HK-2 (cell line): ENCODE data around the gene TLE4.

Source experiments
- DNase-seq: peaks from one replicate; pipeline ENCODE4 v3.0.0-alpha.2; 2018; ENCODE audit not compliant: unreplicated experiment

TLE4 gene

GRCh38 chr9:79691496-79691895, 119.7 kb downstream of the TLE4 start:
- no peak for DNase-seq

GRCh38 chr9:79692857-79693571, 121.2 kb downstream of the TLE4 start:
- no peak for DNase-seq

DNA sequence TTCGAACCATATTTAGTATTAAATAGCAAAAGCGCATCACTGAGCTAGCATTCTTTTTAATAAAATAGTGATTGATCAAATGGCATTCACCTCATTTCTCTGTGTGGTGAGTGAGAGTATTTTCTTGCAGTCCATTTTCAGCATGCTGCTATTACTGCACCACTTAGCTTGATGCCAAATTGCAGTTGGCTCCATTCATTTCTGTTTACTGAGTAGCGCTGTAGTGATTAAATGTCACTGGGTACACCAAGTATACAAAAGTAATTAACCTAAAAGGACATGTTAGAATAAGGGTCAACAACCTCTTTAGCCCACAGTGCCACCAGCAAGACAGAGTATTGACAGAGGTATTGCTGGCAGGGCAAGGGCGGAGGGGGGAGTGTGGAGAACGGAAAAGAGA, 122.0 kb downstream of the TLE4 start:
- no peak for DNase-seq

GRCh38 chr9:79694208-79694607, 122.4 kb downstream of the TLE4 start:
- DNase-seq: no peak

GRCh38 chr9:79694676-79695400, 123.1 kb downstream of the TLE4 start:
- DNase-seq: peak; percentile 5

DNA sequence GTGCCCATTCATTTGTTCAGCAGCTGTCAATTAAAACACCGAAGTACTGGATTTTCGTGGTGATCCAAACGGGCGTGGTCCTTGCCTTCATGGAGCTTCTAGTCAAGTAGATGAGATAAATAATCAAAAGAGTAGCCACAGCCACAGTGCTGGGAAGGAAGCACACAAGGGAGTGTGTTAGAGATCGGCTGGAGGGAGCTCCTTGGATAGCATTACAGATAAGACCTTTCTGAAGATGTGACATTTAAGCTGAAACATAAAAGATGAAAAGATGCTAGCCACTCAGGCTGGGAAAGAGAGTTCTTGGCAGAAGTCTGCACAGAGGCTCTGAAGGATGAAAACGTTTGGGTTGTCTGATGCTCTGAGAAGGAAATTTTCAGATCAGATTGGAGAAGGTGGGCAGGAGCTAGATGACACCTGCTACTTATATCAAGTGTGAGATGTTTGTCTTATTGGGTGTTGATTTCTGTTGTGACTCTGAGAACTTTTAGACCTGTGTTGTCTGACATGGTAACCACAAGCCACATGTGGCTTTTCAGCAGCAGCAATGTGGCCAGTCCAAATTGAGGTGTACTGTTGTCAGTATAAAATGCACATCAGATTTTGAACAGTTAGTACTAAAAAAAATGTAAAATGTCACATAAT, 123.9 kb downstream of the TLE4 start:
- no peak for DNase-seq

GRCh38 chr9:79698967-79699366, 127.2 kb downstream of the TLE4 start:
- no peak for DNase-seq

GRCh38 chr9:79699479-79699878, 127.7 kb downstream of the TLE4 start:
- no peak for DNase-seq

- DNase-seq: no peak
Observed at GRCh38 chr9:79700607-79701360, 129.0 kb downstream of the TLE4 start.

DNA sequence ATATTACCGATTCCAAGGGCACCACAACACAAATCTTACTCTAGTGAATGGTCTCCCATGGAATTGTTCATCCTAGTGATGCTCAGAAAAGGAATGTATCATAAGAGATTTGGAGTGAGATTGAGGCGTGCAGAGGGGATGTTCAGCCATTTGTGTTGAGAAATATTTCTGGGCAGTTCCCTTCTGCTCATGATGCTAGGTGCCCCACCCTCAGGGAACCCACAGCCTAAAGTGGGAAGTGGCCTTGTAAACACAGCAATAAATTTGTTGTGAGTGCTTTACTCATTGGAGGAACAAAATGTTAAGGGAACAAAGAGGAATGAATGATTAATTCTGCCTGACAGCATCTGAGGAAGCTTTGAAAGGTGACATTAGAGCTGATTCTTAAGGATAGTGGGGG, 129.9 kb downstream of the TLE4 start:
- no peak for DNase-seq

- no peak for DNase-seq
Observed at GRCh38 chr9:79705704-79706103, 133.9 kb downstream of the TLE4 start.

- no peak for DNase-seq
Observed at GRCh38 chr9:79706512-79706911, 134.7 kb downstream of the TLE4 start.

GRCh38 chr9:79707589-79707988, 135.8 kb downstream of the TLE4 start:
- no peak for DNase-seq

- DNase-seq: no peak
Observed at GRCh38 chr9:79708541-79708940, 136.8 kb downstream of the TLE4 start.

GRCh38 chr9:79709743-79710674, 138.2 kb downstream of the TLE4 start:
- no peak for DNase-seq

DNA sequence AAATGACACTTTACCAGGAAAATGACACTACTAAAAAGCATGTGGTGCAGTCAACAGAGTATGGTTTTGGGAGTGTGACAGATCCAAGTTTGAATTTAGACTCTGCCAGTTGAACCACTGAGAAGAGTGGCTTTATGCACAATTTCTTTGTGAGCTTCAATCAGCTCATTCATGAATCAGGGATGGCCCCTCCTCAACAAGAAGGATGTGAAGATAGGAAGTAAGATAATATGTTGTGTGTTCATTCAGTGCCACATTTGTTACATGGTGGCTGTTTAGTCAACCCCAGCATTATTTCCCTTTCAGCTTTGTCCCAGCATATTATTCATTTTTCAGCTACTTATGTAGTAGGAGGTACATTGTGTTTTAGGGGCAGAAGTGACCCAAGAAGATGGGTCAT, 140.1 kb downstream of the TLE4 start:
- no peak for DNase-seq

GRCh38 chr9:79719021-79719420, 147.3 kb downstream of the TLE4 start:
- DNase-seq: no peak

DNA sequence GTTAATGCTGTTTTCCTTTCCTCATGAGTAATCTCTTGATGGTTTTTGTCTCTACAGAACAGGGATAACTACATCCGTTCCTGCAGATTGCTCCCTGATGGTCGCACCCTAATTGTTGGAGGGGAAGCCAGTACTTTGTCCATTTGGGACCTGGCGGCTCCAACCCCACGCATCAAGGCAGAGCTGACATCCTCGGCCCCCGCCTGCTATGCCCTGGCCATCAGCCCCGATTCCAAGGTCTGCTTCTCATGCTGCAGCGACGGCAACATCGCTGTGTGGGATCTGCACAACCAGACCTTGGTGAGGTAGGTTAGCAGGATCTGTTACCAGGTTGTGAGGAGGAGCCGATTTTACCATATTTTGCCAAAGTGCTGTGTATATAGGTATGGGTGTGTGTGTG, 148.2 kb downstream of the TLE4 start:
- DNase-seq: no peak

DNA sequence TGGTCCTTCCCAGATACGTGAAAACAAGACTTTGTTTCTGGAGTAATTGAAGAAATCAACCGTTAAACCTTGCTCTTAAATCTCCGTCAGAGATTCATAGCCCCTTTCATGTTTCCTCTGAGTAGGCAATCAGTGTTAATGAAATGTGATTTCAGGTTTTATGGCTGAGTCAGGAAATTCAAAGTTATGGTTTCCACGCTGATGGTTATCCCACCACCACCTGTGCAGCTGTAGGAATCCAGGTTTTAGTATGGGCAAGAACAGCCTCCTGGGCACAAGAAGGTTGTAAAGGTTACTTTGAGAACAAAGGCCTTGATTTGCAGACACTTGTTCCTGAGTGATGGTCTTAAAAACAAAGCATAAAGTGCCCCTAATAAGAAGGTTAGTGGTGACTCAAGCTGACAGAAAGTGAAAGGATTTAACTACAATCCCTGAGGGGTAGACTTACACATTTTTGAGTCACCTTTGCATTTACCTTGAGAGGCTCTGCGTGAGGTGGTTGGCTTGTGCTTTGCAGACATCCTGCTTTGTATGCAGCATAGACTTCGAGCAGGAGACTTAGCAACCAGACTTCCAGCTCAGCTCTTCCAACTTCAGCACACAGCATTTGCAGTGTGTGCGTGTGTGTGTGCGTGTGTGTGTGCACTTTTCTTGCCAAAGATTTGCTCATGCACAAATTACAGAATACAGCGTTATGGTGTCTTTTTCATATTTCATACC, 159.6 kb downstream of the TLE4 start:
- DNase-seq: no peak

GRCh38 chr9:79735023-79735779, 163.4 kb downstream of the TLE4 start:
- DNase-seq: no peak
